H1 (cell line): Measurements from ENCODE around the gene AQP2. TPM values are rescaled to one million over a fixed set of nuclear protein-coding genes. Genes with fewer than 3 reads are reported as not detected.

ENCODE experiments used
- CTCF ChIA-PET: fragments of 300-600 bp; sonication (Branson Sonifier 250); formaldehyde crosslinking; loops from one replicate; lab custom pipeline; 2021; ENCODE audit not compliant: partially characterized antibody; lab: Charles Lee
- POLR2A ChIA-PET: fragments of 300-600 bp; sonication (Branson Sonifier 250); formaldehyde crosslinking; loops from one replicate; lab custom pipeline; 2021; ENCODE audit warnings: inconsistent platforms; ENCODE audit not compliant: partially characterized antibody; lab: Charles Lee
- DNase-seq, 2 experiments: peaks; one replicate each; pipeline versions ENCODE4 v3.0.0 to v3.0.0-alpha.2; 2010 to 2022; ENCODE audit warnings: low spot score in 2 of 2, low read depth in 1 of 2, mixed read lengths in 1 of 2
- FAIRE-seq: peaks from 2 replicates; lab custom pipeline; 2011; peaks lifted over from hg19 to GRCh38; lab: Jason Lieb, UNC
- H2AFZ ChIP-seq: 2 replicates; pipeline ENCODE4 v1.8.1; 2012; ENCODE audit warnings: low read length, inconsistent platforms
- H2AK5ac ChIP-seq: 2 replicates; pipeline ENCODE4 v1.6.1; 2013; ENCODE audit warnings: low read depth, low read length
- H2BK120ac ChIP-seq: replicated peaks from 2 replicates; pipeline ENCODE3; 2013; ENCODE audit warnings: low read depth, low read length, inconsistent platforms
- H2BK12ac ChIP-seq: 2 replicates; pipeline ENCODE4 v1.6.1; 2013; ENCODE audit warnings: low read depth, low read length
- H2BK15ac ChIP-seq: 2 replicates; pipeline ENCODE4 v1.6.1; 2013; ENCODE audit warnings: low read length
- H2BK20ac ChIP-seq: 2 replicates; pipeline ENCODE4 v1.6.1; 2013; ENCODE audit warnings: low read length
- H2BK5ac ChIP-seq: 2 replicates; pipeline ENCODE4 v1.6.1; 2013; ENCODE audit warnings: low read depth, low read length
- H3K14ac ChIP-seq: 2 replicates; pipeline ENCODE4 v1.6.1; 2013; ENCODE audit warnings: inconsistent platforms; ENCODE audit not compliant: insufficient read length
- H3K18ac ChIP-seq: 2 replicates; pipeline ENCODE4 v1.6.1; 2013; ENCODE audit warnings: low read length; ENCODE audit errors: extremely low read depth
- H3K23ac ChIP-seq: 2 replicates; pipeline ENCODE4 v1.6.1; 2013; ENCODE audit warnings: inconsistent platforms; ENCODE audit not compliant: insufficient read length
- H3K23me2 ChIP-seq: 2 replicates; pipeline ENCODE4 v1.6.1; 2013; ENCODE audit warnings: low read depth, low read length
- H3K27ac ChIP-seq: 2 replicates; pipeline ENCODE4 v1.6.1; 2011; ENCODE audit warnings: low read depth, low read length, inconsistent platforms
- H3K27me3 ChIP-seq, 4 experiments: replicated peaks in 1 of 4; 1 replicate in 1 of 4; 2 replicates in 3 of 4; pipeline versions ENCODE4 v1.6.1 to v1.8.1; 2011 to 2013; ENCODE audit warnings: low read length in 3 of 4, mild to moderate bottlenecking in 3 of 4, inconsistent platforms in 2 of 4, mixed read lengths in 2 of 4, moderate library complexity in 1 of 4; ENCODE audit not compliant: control insufficient read depth in 3 of 4, insufficient read depth in 3 of 4; ENCODE audit errors: extremely low read depth in 1 of 4
- H3K36me3 ChIP-seq, 4 experiments: 2 replicates each; pipeline versions ENCODE4 v1.6.1 to v1.8.1; 2011 to 2013; ENCODE audit warnings: mild to moderate bottlenecking in 4 of 4, low read length in 3 of 4, moderate library complexity in 2 of 4, control low read depth in 1 of 4, inconsistent platforms in 1 of 4; ENCODE audit not compliant: insufficient read depth in 4 of 4, control insufficient read depth in 2 of 4
- H3K4ac ChIP-seq: replicated peaks from 2 replicates; pipeline ENCODE3; 2013; ENCODE audit warnings: low read length, low read depth, mixed read lengths, inconsistent platforms; ENCODE audit not compliant: insufficient read length
- H3K4me1 ChIP-seq, 4 experiments: replicated peaks in 1 of 4; 1 replicate in 1 of 4; 2 replicates in 3 of 4; pipeline versions ENCODE4 v1.6.1 to v1.8.1; 2011 to 2013; ENCODE audit warnings: low read length in 3 of 4, inconsistent platforms in 2 of 4, mixed read lengths in 1 of 4; ENCODE audit not compliant: insufficient read depth in 4 of 4, control insufficient read depth in 3 of 4
- H3K4me2 ChIP-seq, 2 experiments: 2 replicates each; pipeline versions ENCODE4 v1.6.1 to v1.8.1; 2011 to 2013; ENCODE audit warnings: low read depth in 2 of 2, low read length in 2 of 2, control low read depth in 1 of 2, inconsistent platforms in 1 of 2, mild to moderate bottlenecking in 1 of 2; ENCODE audit not compliant: insufficient read depth in 1 of 2
- H3K4me3 ChIP-seq, 4 experiments: fragments of 200-600, 300-600 bp in 1 of 4; sonication (generic), shearing (Covaris generic), sonication (Bioruptor Twin) in 1 of 4; 2 replicates each; pipeline versions ENCODE4 v1.5.1 to v1.8.1; 2011 to 2016; ENCODE audit warnings: low read length in 4 of 4, low read depth in 3 of 4, control low read depth in 2 of 4, inconsistent platforms in 2 of 4, mild to moderate bottlenecking in 2 of 4, mixed read lengths in 1 of 4, moderate library complexity in 1 of 4; ENCODE audit not compliant: insufficient read depth in 2 of 4; ENCODE audit errors: extremely low read depth in 1 of 4
- H3K56ac ChIP-seq: replicated peaks from 2 replicates; pipeline ENCODE3; 2013; ENCODE audit warnings: low read depth, mild to moderate bottlenecking, mixed read lengths, low read length, inconsistent platforms; ENCODE audit not compliant: insufficient read length
- H3K79me1 ChIP-seq: 2 replicates; pipeline ENCODE4 v1.6.1; 2013; ENCODE audit warnings: low read depth, low read length, control low read depth
- H3K79me2 ChIP-seq, 2 experiments: 2 replicates each; pipeline versions ENCODE4 v1.6.1 to v1.8.1; 2012 to 2013; ENCODE audit warnings: low read length in 2 of 2, mild to moderate bottlenecking in 2 of 2, inconsistent platforms in 1 of 2; ENCODE audit not compliant: insufficient read depth in 2 of 2, control insufficient read depth in 1 of 2
- H3K9ac ChIP-seq, 4 experiments: replicated peaks in 1 of 4; 1 replicate in 1 of 4; 2 replicates in 3 of 4; pipeline versions ENCODE4 v1.6.1 to v1.8.1; 2011 to 2013; ENCODE audit warnings: low read depth in 3 of 4, low read length in 3 of 4, control low read depth in 2 of 4, mild to moderate bottlenecking in 2 of 4, moderate library complexity in 2 of 4, inconsistent platforms in 1 of 4; ENCODE audit errors: extremely low read depth in 1 of 4
- H3K9me3 ChIP-seq, 2 experiments: 2 replicates each; pipeline versions ENCODE4 v1.6.1 to v1.8.1; 2012 to 2013; ENCODE audit warnings: mild to moderate bottlenecking in 2 of 2, moderate library complexity in 2 of 2, control low read depth in 1 of 2, inconsistent platforms in 1 of 2, low read depth in 1 of 2, low read length in 1 of 2, mixed read lengths in 1 of 2; ENCODE audit not compliant: insufficient read depth in 2 of 2
- H4K20me1 ChIP-seq, 2 experiments: replicated peaks in 1 of 2; 2 replicates each; pipeline versions ENCODE3 to v1.8.1; 2011 to 2013; ENCODE audit warnings: inconsistent platforms in 2 of 2, low read length in 2 of 2, mild to moderate bottlenecking in 1 of 2; ENCODE audit not compliant: insufficient read depth in 2 of 2, control insufficient read depth in 1 of 2
- H4K5ac ChIP-seq: 2 replicates; pipeline ENCODE4 v1.6.1; 2013; ENCODE audit warnings: low read length, low read depth, mixed read lengths, inconsistent platforms; ENCODE audit not compliant: insufficient read length
- H4K8ac ChIP-seq: 2 replicates; pipeline ENCODE4 v1.8.0; 2013; ENCODE audit warnings: mild to moderate bottlenecking, moderate library complexity, low read length, inconsistent platforms; ENCODE audit not compliant: insufficient read depth; ENCODE audit errors: extremely low read depth
- H4K91ac ChIP-seq: replicated peaks from 2 replicates; pipeline ENCODE3; 2013; ENCODE audit warnings: low read length, mixed read lengths, inconsistent platforms; ENCODE audit not compliant: insufficient read length
- E2F6 ChIP-seq: IDR thresholded peaks from 2 replicates; pipeline ENCODE4 v1.6.1; 2012; ENCODE audit warnings: inconsistent platforms
- KDM5A ChIP-seq: fragments of 200-600 bp; IDR thresholded peaks from 2 replicates; pipeline ENCODE4 v1.7.1; 2012; ENCODE audit warnings: mild to moderate bottlenecking, low read length, inconsistent platforms, mixed read lengths
- NANOG ChIP-seq: IDR thresholded peaks from 2 replicates; pipeline ENCODE4 v1.6.1; 2011; ENCODE audit warnings: low read length, low read depth, mild to moderate bottlenecking, inconsistent platforms; ENCODE audit not compliant: insufficient read depth, poor library complexity, severe bottlenecking
- WGBS, 2 experiments: shearing (Covaris generic) in 1 of 2; methylation state at CpG; one replicate each; pipeline versions ENCODE4 v1.1.6 to v1.1.7; 2013 to 2015; ENCODE audit warnings: low lambda C conversion rate in 2 of 2, mixed read lengths in 2 of 2, inconsistent platforms in 1 of 2, low coverage in 1 of 2, missing lambda C conversion rate in 1 of 2; ENCODE audit not compliant: insufficient replicate concordance in 2 of 2, insufficient coverage in 1 of 2, insufficient read length in 1 of 2; ENCODE audit errors: extremely low coverage in 1 of 2, missing lambda C conversion rate in 1 of 2; 5-methylcytosine and 5-hydroxymethylcytosine counted together
- polyA plus RNA-seq, 7 experiments: library from polyadenylated mRNA; depleted of rRNA in 3 of 7; stranded (reverse) in 5 of 7; unstranded in 2 of 7; fragments of >200 nt in 5 of 7; fragments of 200-250 nt in 2 of 7; gene quantifications; 1 replicate in 5 of 7; 2 replicates in 1 of 7; 4 replicates in 1 of 7; pipeline versions ENCODE4 v1.2.1 to v1.2.3, GENCODE V29; 2011 to 2013; ENCODE audit warnings: missing spikeins in 2 of 7, mixed read lengths in 2 of 7
- total RNA-seq: library from RNA; stranded (reverse); fragmentation: NEBNext Ultra II Directional; extraction: Animal tissue kit (Norgen Biotek cat#: 25700); gene quantifications from 2 replicates; pipeline ENCODE4 v1.2.1, GENCODE V29; 2021

Gene AQP2
- total and polyA plus RNA-seq, 2 of the 8 experiments (the other 6 are each of a cell fraction or from before 2014, with no cell fraction given), result not detected

GRCh38 chr12:49966511-49967041 is 16.0 kb downstream of the AQP2 start:
- WGBS, 2 experiments, result 42% methylated on average over 16 of the region's 16 CpGs; no CpG with 5 or more reads in 1 of the 2 experiments
- Histone ChIP-seq H3K23ac (no peak overlapping the region), H3K79me2 (no peaks in the 10 kb centered on the region), H2BK12ac (no peak overlapping the region), H2AK5ac (no peak overlapping the region), H3K79me1 (no peaks in the 10 kb centered on the region), H3K4me1 (peaks cover 0 to 8% (median 3%) of the 10 kb centered on the region in 4 experiments; a peak in 5 of 7 replicates), H4K91ac (no peak overlapping the region), H3K36me3 (no peaks in the 10 kb centered on the region), H4K8ac (no peak overlapping the region; the same call in 1 of the 2 replicates), H3K27ac (no peak overlapping the region), H2BK15ac (no peak overlapping the region), H3K9ac (no peak overlapping the region), H3K23me2 (no peaks in the 10 kb centered on the region), H3K4ac (no peak overlapping the region), H3K4me2 (peak overlapping the region in 1 of 2 experiments; percentile 81; a peak in 3 of 4 replicates), H2AFZ (no peak overlapping the region), H2BK120ac (no peak overlapping the region), H4K20me1 (no peaks in the 10 kb centered on the region), H3K4me3 (peak overlapping the region in 1 of 4 experiments; percentile 53; a peak in 2 of 8 replicates), H4K5ac (no peak overlapping the region), H3K9me3 (no peaks in the 10 kb centered on the region), H3K18ac (no peak overlapping the region), H2BK5ac (no peak overlapping the region), H2BK20ac (no peak overlapping the region), H3K27me3 (peaks cover 0 to 44% (median 24%) of the 10 kb centered on the region in 4 experiments; a peak in 6 of 7 replicates), H3K14ac (no peak overlapping the region), H3K56ac (no peak overlapping the region)
- ChIA-PET CTCF (interaction anchor here (0.7 to 23.0 kb wide), 58 partner anchors 10 to 348 kb away, joined by 3 to 420 read pairs (median 6); partner anchors contain the start of genes AQP2, ASIC1, COX14 and FAIM2), POLR2A (interaction anchor here (0.9 to 2.2 kb wide), 11 partner anchors 12 to 225 kb away, joined by 3 to 8 read pairs (median 5); partner anchors contain the start of genes AQP2, SMARCD1 and TMBIM6)
- no peak for FAIRE-seq
- no peak for DNase-seq
- TF ChIP-seq KDM5A (no peak), NANOG (no peak), E2F6 (0 out of 2 replicates have a peak, but pooled peaks have one; percentile 17)
